Measurements from ENCODE around the gene SLC35B4.
A peak's percentile ranks its signal among the peaks of the same experiment; 100 is the strongest.

SLC35B4 gene

GRCh38 chr7:134318443-134318842 is 1.7 kb upstream of the SLC35B4 start:
- no peak overlapping the region for H3K18ac ChIP-seq (ENCODE audit: low read length)
- H3K4me1 ChIP-seq (ENCODE audit: control insufficient read depth in 1 of 2, insufficient read depth in 2 of 2, low read length in 2 of 2): peaks cover 0 to 3% of the 10 kb centered on the region in 2 experiments
- no peak overlapping the region for H3K27ac ChIP-seq (ENCODE audit: low read depth, low read length)
- no peak overlapping the region for H4K12ac ChIP-seq (ENCODE audit: low read depth, low read length)
- no peak overlapping the region for H4K91ac ChIP-seq (ENCODE audit: low read depth, low read length)
- H2BK120ac ChIP-seq (ENCODE audit: insufficient read depth, low read length, poor library complexity): no peak overlapping the region
- no peak overlapping the region for H3K4ac ChIP-seq (ENCODE audit: low read depth, low read length)
- peaks cover 9% of the 10 kb centered on the region for H3K79me1 ChIP-seq (ENCODE audit: low read length)
- H3K14ac ChIP-seq (ENCODE audit: low read length): no peak overlapping the region
- no peaks in the 10 kb centered on the region for H3K27me3 ChIP-seq (ENCODE audit: insufficient read depth, low read length)
- H3K23ac ChIP-seq (ENCODE audit: low read length): no peak overlapping the region
- H3K79me2 ChIP-seq (ENCODE audit: control insufficient read depth, insufficient read depth, low read length, poor library complexity): peaks cover 5% of the 10 kb centered on the region
- no peaks in the 10 kb centered on the region for H3K36me3 ChIP-seq (ENCODE audit: control insufficient read depth in 1 of 2, insufficient read depth in 2 of 2, low read length in 2 of 2)
- no peak overlapping the region for H3K4me2 ChIP-seq (ENCODE audit: low read length)
- no peak overlapping the region for H3K9ac ChIP-seq (ENCODE audit: low read length)
- H3K4me3 ChIP-seq (ENCODE audit: low read depth, low read length): no peak overlapping the region
- no peak overlapping the region for H2AFZ ChIP-seq (ENCODE audit: insufficient read depth, low read length, poor library complexity)
- no peaks in the 10 kb centered on the region for H3K9me3 ChIP-seq (ENCODE audit: insufficient read depth, low read depth, low read length)
- no peak overlapping the region for H2AK5ac ChIP-seq (ENCODE audit: low read length)
- H2BK12ac ChIP-seq (ENCODE audit: low read length): no peak overlapping the region
- H2BK5ac ChIP-seq (ENCODE audit: low read depth, low read length, poor library complexity): no peak overlapping the region
- H4K8ac ChIP-seq (ENCODE audit: low read depth, low read length): no peak overlapping the region
- DNase-seq: no peak

- Histone ChIP-seq H3K27ac (ENCODE audit: low read depth, low read length) (no peak overlapping the region), H2AK5ac (ENCODE audit: low read length) (no peak overlapping the region), H3K27me3 (ENCODE audit: insufficient read depth, low read length) (no peaks in the 10 kb centered on the region), H3K18ac (ENCODE audit: low read length) (no peak overlapping the region), H2BK12ac (ENCODE audit: low read length) (no peak overlapping the region), H3K79me2 (ENCODE audit: control insufficient read depth, insufficient read depth, low read length, poor library complexity) (peaks cover 5% of the 10 kb centered on the region), H4K91ac (ENCODE audit: low read depth, low read length) (no peak overlapping the region), H3K23ac (ENCODE audit: low read length) (no peak overlapping the region), H4K12ac (ENCODE audit: low read depth, low read length) (peak overlapping the region; percentile 26), H3K79me1 (ENCODE audit: low read length) (peaks cover 9% of the 10 kb centered on the region), H3K36me3 (ENCODE audit: control insufficient read depth in 1 of 2, insufficient read depth in 2 of 2, low read length in 2 of 2) (no peaks in the 10 kb centered on the region), H3K4me1 (ENCODE audit: control insufficient read depth in 1 of 2, insufficient read depth in 2 of 2, low read length in 2 of 2) (peaks cover 0 to 3% of the 10 kb centered on the region in 2 experiments), H2AFZ (ENCODE audit: insufficient read depth, low read length, poor library complexity) (peak overlapping the region; percentile 79), H4K8ac (ENCODE audit: low read depth, low read length) (peak overlapping the region; percentile 39), H3K9me3 (ENCODE audit: insufficient read depth, low read depth, low read length) (no peaks in the 10 kb centered on the region), H3K14ac (ENCODE audit: low read length) (no peak overlapping the region), H3K4ac (ENCODE audit: low read depth, low read length) (no peak overlapping the region), H2BK5ac (ENCODE audit: low read depth, low read length, poor library complexity) (no peak overlapping the region), H3K9ac (ENCODE audit: low read length) (no peak overlapping the region), H2BK120ac (ENCODE audit: insufficient read depth, low read length, poor library complexity) (no peak overlapping the region), H3K4me3 (ENCODE audit: low read depth, low read length) (no peak overlapping the region), H3K4me2 (ENCODE audit: low read length) (peak overlapping the region; percentile 52)
- no peak for DNase-seq
- no CpG with 5 or more reads among the region's 7 CpGs for WGBS (ENCODE audit: extremely low coverage, insufficient coverage, insufficient read length)
These were observed 704 bp upstream of the SLC35B4 start for GRCh38 chr7:134317434-134317833.

- H3K9me3 ChIP-seq (ENCODE audit: insufficient read depth, low read depth, low read length): no peaks in the 10 kb centered on the region
- H2BK120ac ChIP-seq (ENCODE audit: insufficient read depth, low read length, poor library complexity): peak overlapping the region; percentile 52
- H2BK5ac ChIP-seq (ENCODE audit: low read depth, low read length, poor library complexity): peak overlapping the region; percentile 47
- WGBS (ENCODE audit: extremely low coverage, insufficient coverage, insufficient read length): no CpG with 5 or more reads among the region's 20 CpGs
- peak overlapping the region; percentile 68 for H3K9ac ChIP-seq (ENCODE audit: low read length)
- H2AFZ ChIP-seq (ENCODE audit: insufficient read depth, low read length, poor library complexity): peak overlapping the region; percentile 96
- H3K79me2 ChIP-seq (ENCODE audit: control insufficient read depth, insufficient read depth, low read length, poor library complexity): peaks cover 5% of the 10 kb centered on the region
- H3K4ac ChIP-seq (ENCODE audit: low read depth, low read length): peak overlapping the region; percentile 65
- H3K14ac ChIP-seq (ENCODE audit: low read length): peak overlapping the region; percentile 87
- H3K36me3 ChIP-seq (ENCODE audit: control insufficient read depth in 1 of 2, insufficient read depth in 2 of 2, low read length in 2 of 2): no peaks in the 10 kb centered on the region
- peaks cover 0 to 3% of the 10 kb centered on the region in 2 experiments for H3K4me1 ChIP-seq (ENCODE audit: control insufficient read depth in 1 of 2, insufficient read depth in 2 of 2, low read length in 2 of 2)
- H3K79me1 ChIP-seq (ENCODE audit: low read length): peaks cover 7% of the 10 kb centered on the region
- H3K23ac ChIP-seq (ENCODE audit: low read length): no peak overlapping the region
- no peaks in the 10 kb centered on the region for H3K27me3 ChIP-seq (ENCODE audit: insufficient read depth, low read length)
- peak overlapping the region; percentile 97 for H4K8ac ChIP-seq (ENCODE audit: low read depth, low read length)
- H3K4me2 ChIP-seq (ENCODE audit: low read length): peak overlapping the region; percentile 88
- no peak overlapping the region for H3K27ac ChIP-seq (ENCODE audit: low read depth, low read length)
- H2BK12ac ChIP-seq (ENCODE audit: low read length): no peak overlapping the region
- H2AK5ac ChIP-seq (ENCODE audit: low read length): no peak overlapping the region
- H4K12ac ChIP-seq (ENCODE audit: low read depth, low read length): peak overlapping the region; percentile 66
- DNase-seq: peak in 1 of 2 donors; percentile 13
- peak overlapping the region; percentile 70 for H3K18ac ChIP-seq (ENCODE audit: low read length)
- peak overlapping the region; percentile 93 for H3K4me3 ChIP-seq (ENCODE audit: low read depth, low read length)
- H4K91ac ChIP-seq (ENCODE audit: low read depth, low read length): peak overlapping the region; percentile 86
These were observed 821 bp downstream of the SLC35B4 start for GRCh38 chr7:134315679-134316538.

GRCh38 chr7:134313543-134313942 is 3.2 kb downstream of the SLC35B4 start:
- no peaks in the 10 kb centered on the region for H3K27me3 ChIP-seq (ENCODE audit: insufficient read depth, low read length)
- no peaks in the 10 kb centered on the region for H3K9me3 ChIP-seq (ENCODE audit: insufficient read depth, low read depth, low read length)
- no peak overlapping the region for H3K4me2 ChIP-seq (ENCODE audit: low read length)
- H3K4me1 ChIP-seq (ENCODE audit: control insufficient read depth in 1 of 2, insufficient read depth in 2 of 2, low read length in 2 of 2): no peaks in the 10 kb centered on the region
- peaks cover 7% of the 10 kb centered on the region for H3K79me1 ChIP-seq (ENCODE audit: low read length)
- H3K36me3 ChIP-seq (ENCODE audit: control insufficient read depth in 1 of 2, insufficient read depth in 2 of 2, low read length in 2 of 2): no peaks in the 10 kb centered on the region
- H3K4me3 ChIP-seq (ENCODE audit: low read depth, low read length): no peak overlapping the region
- no peak overlapping the region for H2AFZ ChIP-seq (ENCODE audit: insufficient read depth, low read length, poor library complexity)
- H3K27ac ChIP-seq (ENCODE audit: low read depth, low read length): no peak overlapping the region
- no peak overlapping the region for H2BK12ac ChIP-seq (ENCODE audit: low read length)
- no peak overlapping the region for H3K23ac ChIP-seq (ENCODE audit: low read length)
- no peak overlapping the region for H2BK120ac ChIP-seq (ENCODE audit: insufficient read depth, low read length, poor library complexity)
- DNase-seq: no peak
- H4K12ac ChIP-seq (ENCODE audit: low read depth, low read length): no peak overlapping the region
- H3K18ac ChIP-seq (ENCODE audit: low read length): no peak overlapping the region
- no peak overlapping the region for H2BK5ac ChIP-seq (ENCODE audit: low read depth, low read length, poor library complexity)
- no peak overlapping the region for H4K8ac ChIP-seq (ENCODE audit: low read depth, low read length)
- H3K9ac ChIP-seq (ENCODE audit: low read length): no peak overlapping the region
- H3K79me2 ChIP-seq (ENCODE audit: control insufficient read depth, insufficient read depth, low read length, poor library complexity): peaks cover 5% of the 10 kb centered on the region
- no peak overlapping the region for H3K14ac ChIP-seq (ENCODE audit: low read length)
- no peak overlapping the region for H4K91ac ChIP-seq (ENCODE audit: low read depth, low read length)
- no peak overlapping the region for H2AK5ac ChIP-seq (ENCODE audit: low read length)
- no CpG with 5 or more reads among the region's 1 CpG for WGBS (ENCODE audit: extremely low coverage, insufficient coverage, insufficient read length)
- no peak overlapping the region for H3K4ac ChIP-seq (ENCODE audit: low read depth, low read length)

Data from trophoblast cell (in vitro differentiated cells and primary cell).